SK-N-SH (cell line): ENCODE data around the gene CDC123. TPM values are rescaled to one million over a fixed set of nuclear protein-coding genes. Genes with fewer than 3 reads are reported as not detected.

Experiments
- CTCF ChIA-PET: fragments of 300-600, 350-600 bp; formaldehyde crosslinking; extraction: SDS; loops from one replicate; lab custom pipeline; 2021; lab: Yijun Ruan, JAX
- POLR2A ChIA-PET: fragments of 350-600 bp; sonication (Branson Sonifier 250); formaldehyde crosslinking; extraction: SDS; loops from one replicate; lab custom pipeline; 2020; ENCODE audit warnings: antibody characterized with exemption, inconsistent platforms; lab: Yijun Ruan, JAX
- DNase-seq: peaks from one replicate; pipeline ENCODE4 v3.0.0; 2012
- H2AFZ ChIP-seq: fragments of 200-600 bp; sonication (generic); 2 replicates; pipeline ENCODE4 v1.8.1; 2016; ENCODE audit warnings: antibody characterized with exemption, mild to moderate bottlenecking, low read depth
- H3F3A ChIP-seq: fragments of 200-600 bp; sonication (generic); replicated peaks from 2 replicates; pipeline ENCODE3; 2016; ENCODE audit warnings: antibody characterized with exemption, mild to moderate bottlenecking; ENCODE audit not compliant: insufficient read depth
- H3K27ac ChIP-seq, 2 experiments: fragments of 200-500 bp in 1 of 2; fragments of 200-600 bp in 1 of 2; sonication (Bioruptor generic) in 1 of 2; sonication (generic), shearing (Covaris generic) in 1 of 2; 2 replicates each; pipeline versions ENCODE4 v1.5.1 to v1.6.1; 2014 to 2016; ENCODE audit warnings: low read depth in 2 of 2, inconsistent platforms in 1 of 2, low read length in 1 of 2, mild to moderate bottlenecking in 1 of 2, mixed read lengths in 1 of 2
- H3K27me3 ChIP-seq: fragments of 200-600 bp; sonication (generic), shearing (Covaris generic); 2 replicates; pipeline ENCODE4 v1.6.1; 2016; ENCODE audit warnings: mixed run types; ENCODE audit not compliant: insufficient read depth
- H3K36me3 ChIP-seq, 2 experiments: fragments of 200-500 bp in 1 of 2; fragments of 200-600 bp in 1 of 2; sonication (Bioruptor generic) in 1 of 2; sonication (generic) in 1 of 2; replicated peaks in 1 of 2; 2 replicates each; pipeline versions ENCODE3 to v1.5.1; 2014 to 2016; ENCODE audit warnings: low read length in 1 of 2, mild to moderate bottlenecking in 1 of 2; ENCODE audit not compliant: insufficient read depth in 2 of 2, control insufficient read depth in 1 of 2
- H3K4me1 ChIP-seq, 2 experiments: fragments of 200-500 bp in 1 of 2; fragments of 200-600 bp in 1 of 2; sonication (Bioruptor generic) in 1 of 2; sonication (generic), shearing (Covaris generic) in 1 of 2; 2 replicates each; pipeline versions ENCODE4 v1.5.1 to v1.6.1; 2014 to 2016; ENCODE audit warnings: low read depth in 1 of 2, low read length in 1 of 2, mixed run types in 1 of 2; ENCODE audit not compliant: insufficient read depth in 2 of 2, control insufficient read depth in 1 of 2
- H3K4me2 ChIP-seq: fragments of 200-600 bp; sonication (generic), shearing (Covaris generic); 2 replicates; pipeline ENCODE4 v1.6.1; 2017; ENCODE audit warnings: mixed run types
- H3K4me3 ChIP-seq, 2 experiments: fragments of 200-500 bp in 1 of 2; fragments of 200-600 bp in 1 of 2; sonication (Bioruptor generic) in 1 of 2; sonication (generic), shearing (Covaris generic) in 1 of 2; 2 replicates each; pipeline versions ENCODE4 v1.5.1 to v1.8.1; 2014 to 2016; ENCODE audit warnings: low read depth in 2 of 2, inconsistent platforms in 1 of 2, low read length in 1 of 2, mild to moderate bottlenecking in 1 of 2, mixed read lengths in 1 of 2, moderate library complexity in 1 of 2
- H3K79me2 ChIP-seq: fragments of 200-600 bp; sonication (generic); 2 replicates; pipeline ENCODE4 v1.8.1; 2017; ENCODE audit warnings: mild to moderate bottlenecking; ENCODE audit not compliant: insufficient read depth
- H3K9ac ChIP-seq: fragments of 200-600 bp; sonication (generic); 2 replicates; pipeline ENCODE4 v1.6.1; 2017; ENCODE audit warnings: mixed run types
- H3K9me2 ChIP-seq: fragments of 200-600 bp; sonication (generic); 2 replicates; pipeline ENCODE4 v1.6.1; 2017; ENCODE audit warnings: mixed run types
- H3K9me3 ChIP-seq: fragments of 200-600 bp; sonication (generic); 2 replicates; pipeline ENCODE4 v1.6.1; 2017; ENCODE audit warnings: mixed run types, mild to moderate bottlenecking, moderate library complexity
- H4K20me1 ChIP-seq: fragments of 200-600 bp; sonication (generic); 2 replicates; pipeline ENCODE4 v1.6.1; 2017; ENCODE audit warnings: mild to moderate bottlenecking, mixed run types; ENCODE audit not compliant: insufficient read depth
- EP300 ChIP-seq, 2 experiments: IDR thresholded peaks; 2 replicates each; pipeline versions ENCODE4 v1.4.0 to v1.6.1; 2012; ENCODE audit warnings: borderline replicate concordance in 1 of 2, low read depth in 1 of 2, low read length in 1 of 2
- EZH2phosphoT487 ChIP-seq: fragments of 200-600 bp; sonication (generic); IDR thresholded peaks from 2 replicates; pipeline ENCODE4 v1.6.1; 2017; ENCODE audit warnings: low read depth, mixed run types, mild to moderate bottlenecking, antibody characterized with exemption, moderate library complexity, borderline replicate concordance
- FOXJ3 ChIP-seq: sonication (generic); formaldehyde crosslinking; IDR thresholded peaks from 2 replicates; pipeline ENCODE4 v1.5.1; 2020; ENCODE audit warnings: mild to moderate bottlenecking, missing genetic modification reagents
- GATA2 ChIP-seq: sonication (generic); formaldehyde crosslinking; IDR thresholded peaks from 2 replicates; pipeline ENCODE4 v1.5.0; 2020; ENCODE audit warnings: mild to moderate bottlenecking, missing genetic modification reagents
- NFIC ChIP-seq: IDR thresholded peaks from 2 replicates; pipeline ENCODE4 v1.4.0; 2012; ENCODE audit warnings: borderline replicate concordance
- NRF1 ChIP-seq: IDR thresholded peaks from 2 replicates; pipeline ENCODE4 v1.6.1; 2012; ENCODE audit warnings: low read depth, mild to moderate bottlenecking, low read length
- RAD21 ChIP-seq: IDR thresholded peaks from 2 replicates; pipeline ENCODE4 v1.6.1; 2012; ENCODE audit warnings: mild to moderate bottlenecking, low read length
- RCOR1 ChIP-seq: fragments of 150-350 bp; IDR thresholded peaks from 2 replicates; pipeline ENCODE4 v1.6.1; 2017; ENCODE audit warnings: antibody characterized with exemption, low read length
- RXRA ChIP-seq: IDR thresholded peaks from 2 replicates; pipeline ENCODE4 v1.4.0; 2012; ENCODE audit warnings: low read depth, mild to moderate bottlenecking, borderline replicate concordance
- SIN3A ChIP-seq: IDR thresholded peaks from 2 replicates; pipeline ENCODE4 v1.6.1; 2012; ENCODE audit warnings: low read depth, mild to moderate bottlenecking, low read length, moderate library complexity, borderline replicate concordance
- TCF12 ChIP-seq: IDR thresholded peaks from 2 replicates; pipeline ENCODE4 v1.4.0; 2012
- TEAD4 ChIP-seq: IDR thresholded peaks from 2 replicates; pipeline ENCODE4 v1.4.0; 2012; ENCODE audit warnings: mild to moderate bottlenecking, borderline replicate concordance; ENCODE audit not compliant: insufficient read depth
- YY1 ChIP-seq: IDR thresholded peaks from 2 replicates; pipeline ENCODE4 v1.4.0; 2012; ENCODE audit warnings: low read depth, mild to moderate bottlenecking
- WGBS: methylation state at CpG from one replicate; pipeline ENCODE4 v1.1.6; 2017; ENCODE audit warnings: low lambda C conversion rate; 5-methylcytosine and 5-hydroxymethylcytosine counted together
- polyA plus RNA-seq, 3 experiments: library from polyadenylated mRNA; depleted of rRNA; stranded (reverse); fragments of >200 nt; gene quantifications; 2 replicates each; pipeline ENCODE4 v1.2.3, GENCODE V29; 2012
- TF ChIP-seq, protein P1 (sequence below): IDR thresholded peaks from 2 replicates; pipeline ENCODE4; 2012
- TF ChIP-seq, protein P2 (sequence below): IDR thresholded peaks from 2 replicates; pipeline ENCODE4 v1.4.0; 2012; ENCODE audit warnings: low read depth, borderline replicate concordance
- TF ChIP-seq, protein P3 (sequence below): fragments of 200-600 bp; sonication (generic); IDR thresholded peaks from 2 replicates; pipeline ENCODE4 v1.6.1; 2017; ENCODE audit warnings: antibody characterized with exemption, mild to moderate bottlenecking, moderate library complexity
- TF ChIP-seq, protein P4 (sequence below): IDR thresholded peaks from 2 replicates; pipeline ENCODE4 v1.4.0; 2012; ENCODE audit warnings: low read depth, borderline replicate concordance
- TF ChIP-seq, protein P5 (sequence below): fragments of 150-350 bp; IDR thresholded peaks from 2 replicates; pipeline ENCODE4 v1.6.1; 2017; ENCODE audit warnings: antibody characterized with exemption, low read length, low read depth, borderline replicate concordance

Gene CDC123
- polyA plus RNA-seq, 1 of the 3 experiments (the other 2 are of a cell fraction), result 139 TPM

DNA sequence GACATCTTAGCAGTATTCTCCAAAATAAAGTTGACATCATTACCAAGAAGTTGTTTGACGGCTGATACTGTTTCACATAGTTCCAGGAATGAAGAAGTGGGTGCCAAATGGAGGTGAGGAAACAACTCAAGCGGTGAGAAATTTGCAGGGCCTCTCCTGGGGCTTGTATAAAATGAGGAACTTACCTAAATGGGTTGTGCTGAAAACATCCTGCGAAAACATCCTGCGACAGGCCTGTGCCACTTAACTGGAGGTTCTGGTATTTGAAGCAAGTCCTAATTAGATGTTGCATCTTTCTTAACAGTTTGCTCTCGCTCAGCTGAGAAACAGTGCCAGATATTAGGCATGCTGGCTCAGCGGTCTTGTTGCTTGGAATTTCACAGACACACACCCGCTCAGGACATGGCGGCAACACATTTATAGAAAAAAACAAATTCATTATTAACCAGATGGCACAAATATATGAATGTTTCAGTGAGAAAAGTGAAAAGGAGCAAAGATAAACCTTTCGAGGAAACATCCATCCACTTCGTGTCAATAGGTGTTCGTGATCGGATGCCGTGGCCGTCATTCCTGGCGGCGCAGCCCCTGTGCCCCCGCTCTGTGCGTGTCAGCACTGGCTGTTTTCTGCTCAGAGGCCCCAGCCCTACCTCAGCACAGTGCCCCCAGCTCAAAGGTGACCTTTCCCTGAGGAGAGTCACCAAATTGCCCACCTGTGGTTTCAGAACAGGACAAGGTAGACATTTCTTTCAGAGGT, 48.1 kb downstream of the CDC123 start:
- POLR2A ChIA-PET, result no interaction called here
- Histone ChIP-seq H2AFZ (no peak overlapping the region), H3K27ac (no peak overlapping the region), H3K9me2 (no peaks in the 10 kb centered on the region), H3F3A (no peaks in the 10 kb centered on the region), H3K9ac (no peak overlapping the region), H3K79me2 (peaks cover 4% of the 10 kb centered on the region; the same call in 1 of the 2 replicates), H3K27me3 (no peaks in the 10 kb centered on the region), H3K4me1 (peaks cover 0 to 6% of the 10 kb centered on the region in 2 experiments; a peak in 1 of 4 replicates), H3K9me3 (no peaks in the 10 kb centered on the region), H3K4me3 (no peak overlapping the region), H4K20me1 (0 out of 2 replicates have a peak, but pooled peaks cover 3% of the 10 kb centered on the region), H3K36me3 (peaks cover 32 to 43% of the 10 kb centered on the region in 2 experiments), H3K4me2 (no peak overlapping the region)
- no peak for TF ChIP-seq EZH2phosphoT487
- TF ChIP-seq TEAD4, result no peak
- no peak for TF ChIP-seq SIN3A
- no peak for TF ChIP-seq RXRA
- TF ChIP-seq RAD21, result no peak
- TF ChIP-seq, protein P1, sequence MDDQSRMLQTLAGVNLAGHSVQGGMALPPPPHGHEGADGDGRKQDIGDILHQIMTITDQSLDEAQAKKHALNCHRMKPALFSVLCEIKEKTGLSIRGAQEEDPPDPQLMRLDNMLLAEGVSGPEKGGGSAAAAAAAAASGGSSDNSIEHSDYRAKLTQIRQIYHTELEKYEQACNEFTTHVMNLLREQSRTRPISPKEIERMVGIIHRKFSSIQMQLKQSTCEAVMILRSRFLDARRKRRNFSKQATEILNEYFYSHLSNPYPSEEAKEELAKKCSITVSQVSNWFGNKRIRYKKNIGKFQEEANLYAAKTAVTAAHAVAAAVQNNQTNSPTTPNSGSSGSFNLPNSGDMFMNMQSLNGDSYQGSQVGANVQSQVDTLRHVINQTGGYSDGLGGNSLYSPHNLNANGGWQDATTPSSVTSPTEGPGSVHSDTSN, result no peak
- WGBS, result 95% methylated on average over 18 of the region's 18 CpGs
- DNase-seq, result no peak
- CTCF ChIA-PET, result no interaction called here

DNA sequence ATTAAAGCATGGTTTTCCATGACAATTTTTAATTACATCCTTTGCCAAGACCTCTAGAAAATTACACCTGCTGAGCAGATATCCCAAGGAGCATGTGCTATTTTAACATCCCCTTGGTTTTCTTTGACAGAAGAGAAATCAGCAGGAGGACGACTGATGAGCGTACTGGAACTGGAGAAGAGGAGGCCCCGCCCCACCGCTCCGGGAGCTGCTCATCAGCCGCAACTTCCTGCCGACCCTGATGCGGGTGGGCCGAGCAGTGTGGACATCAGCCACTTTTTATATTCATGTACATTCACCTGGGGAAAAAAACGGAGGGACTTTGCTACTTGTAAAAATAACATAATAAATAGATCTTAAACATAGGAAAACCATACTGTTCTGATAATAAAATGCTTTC, 54.2 kb downstream of the CDC123 start:
- Histone ChIP-seq H3K27ac (no peak overlapping the region), H2AFZ (no peak overlapping the region), H3K79me2 (no peaks in the 10 kb centered on the region), H3F3A (peaks cover 5% of the 10 kb centered on the region), H3K9ac (no peak overlapping the region), H3K4me1 (no peaks in the 10 kb centered on the region), H3K27me3 (no peaks in the 10 kb centered on the region), H3K9me2 (no peaks in the 10 kb centered on the region), H3K4me3 (no peak overlapping the region), H3K4me2 (no peak overlapping the region), H3K9me3 (no peaks in the 10 kb centered on the region), H4K20me1 (no peaks in the 10 kb centered on the region), H3K36me3 (peaks cover 19 to 20% of the 10 kb centered on the region in 2 experiments)
- POLR2A ChIA-PET, result no interaction called here
- no peak for DNase-seq
- CTCF ChIA-PET, result interaction anchor here (0.8 to 2.9 kb wide), 2 partner anchors 36 to 1503 kb away, joined by 3 to 13 read pairs; no protein-coding TSS in a partner anchor
- whole genome bisulfite sequencing, result 95% methylated on average over 10 of the region's 10 CpGs
- TF ChIP-seq, protein P2, sequence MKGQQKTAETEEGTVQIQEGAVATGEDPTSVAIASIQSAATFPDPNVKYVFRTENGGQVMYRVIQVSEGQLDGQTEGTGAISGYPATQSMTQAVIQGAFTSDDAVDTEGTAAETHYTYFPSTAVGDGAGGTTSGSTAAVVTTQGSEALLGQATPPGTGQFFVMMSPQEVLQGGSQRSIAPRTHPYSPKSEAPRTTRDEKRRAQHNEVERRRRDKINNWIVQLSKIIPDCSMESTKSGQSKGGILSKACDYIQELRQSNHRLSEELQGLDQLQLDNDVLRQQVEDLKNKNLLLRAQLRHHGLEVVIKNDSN, result no peak
- TF ChIP-seq, protein P1, result no peak
- no peak for TF ChIP-seq GATA2 (CRISPR knock-in tag)
- TF ChIP-seq YY1, result no peak
- TF ChIP-seq, protein P3, sequence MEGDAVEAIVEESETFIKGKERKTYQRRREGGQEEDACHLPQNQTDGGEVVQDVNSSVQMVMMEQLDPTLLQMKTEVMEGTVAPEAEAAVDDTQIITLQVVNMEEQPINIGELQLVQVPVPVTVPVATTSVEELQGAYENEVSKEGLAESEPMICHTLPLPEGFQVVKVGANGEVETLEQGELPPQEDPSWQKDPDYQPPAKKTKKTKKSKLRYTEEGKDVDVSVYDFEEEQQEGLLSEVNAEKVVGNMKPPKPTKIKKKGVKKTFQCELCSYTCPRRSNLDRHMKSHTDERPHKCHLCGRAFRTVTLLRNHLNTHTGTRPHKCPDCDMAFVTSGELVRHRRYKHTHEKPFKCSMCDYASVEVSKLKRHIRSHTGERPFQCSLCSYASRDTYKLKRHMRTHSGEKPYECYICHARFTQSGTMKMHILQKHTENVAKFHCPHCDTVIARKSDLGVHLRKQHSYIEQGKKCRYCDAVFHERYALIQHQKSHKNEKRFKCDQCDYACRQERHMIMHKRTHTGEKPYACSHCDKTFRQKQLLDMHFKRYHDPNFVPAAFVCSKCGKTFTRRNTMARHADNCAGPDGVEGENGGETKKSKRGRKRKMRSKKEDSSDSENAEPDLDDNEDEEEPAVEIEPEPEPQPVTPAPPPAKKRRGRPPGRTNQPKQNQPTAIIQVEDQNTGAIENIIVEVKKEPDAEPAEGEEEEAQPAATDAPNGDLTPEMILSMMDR, result no peak
- no peak for TF ChIP-seq SIN3A
- TF ChIP-seq, protein P4, sequence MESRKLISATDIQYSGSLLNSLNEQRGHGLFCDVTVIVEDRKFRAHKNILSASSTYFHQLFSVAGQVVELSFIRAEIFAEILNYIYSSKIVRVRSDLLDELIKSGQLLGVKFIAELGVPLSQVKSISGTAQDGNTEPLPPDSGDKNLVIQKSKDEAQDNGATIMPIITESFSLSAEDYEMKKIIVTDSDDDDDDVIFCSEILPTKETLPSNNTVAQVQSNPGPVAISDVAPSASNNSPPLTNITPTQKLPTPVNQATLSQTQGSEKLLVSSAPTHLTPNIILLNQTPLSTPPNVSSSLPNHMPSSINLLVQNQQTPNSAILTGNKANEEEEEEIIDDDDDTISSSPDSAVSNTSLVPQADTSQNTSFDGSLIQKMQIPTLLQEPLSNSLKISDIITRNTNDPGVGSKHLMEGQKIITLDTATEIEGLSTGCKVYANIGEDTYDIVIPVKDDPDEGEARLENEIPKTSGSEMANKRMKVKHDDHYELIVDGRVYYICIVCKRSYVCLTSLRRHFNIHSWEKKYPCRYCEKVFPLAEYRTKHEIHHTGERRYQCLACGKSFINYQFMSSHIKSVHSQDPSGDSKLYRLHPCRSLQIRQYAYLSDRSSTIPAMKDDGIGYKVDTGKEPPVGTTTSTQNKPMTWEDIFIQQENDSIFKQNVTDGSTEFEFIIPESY, result no peak
- TF ChIP-seq NRF1, result no peak
- TF ChIP-seq EP300 (IDR thresholded peaks at IDR 0.05; ENCODE audit: borderline replicate concordance in 1 of 2, low read depth in 1 of 2, low read length in 1 of 2), result no peak
- TF ChIP-seq TCF12, result no peak
- no peak for TF ChIP-seq RCOR1
- TF ChIP-seq, protein P5, sequence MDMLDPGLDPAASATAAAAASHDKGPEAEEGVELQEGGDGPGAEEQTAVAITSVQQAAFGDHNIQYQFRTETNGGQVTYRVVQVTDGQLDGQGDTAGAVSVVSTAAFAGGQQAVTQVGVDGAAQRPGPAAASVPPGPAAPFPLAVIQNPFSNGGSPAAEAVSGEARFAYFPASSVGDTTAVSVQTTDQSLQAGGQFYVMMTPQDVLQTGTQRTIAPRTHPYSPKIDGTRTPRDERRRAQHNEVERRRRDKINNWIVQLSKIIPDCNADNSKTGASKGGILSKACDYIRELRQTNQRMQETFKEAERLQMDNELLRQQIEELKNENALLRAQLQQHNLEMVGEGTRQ, result no peak
- TF ChIP-seq TEAD4, result no peak
- TF ChIP-seq NFIC, result no peak
- TF ChIP-seq FOXJ3 (CRISPR knock-in tag), result no peak
